HepG2 (cell line): ENCODE results near the gene GFPT2.

Source experiments
- KDM6A ChIP-seq: IDR thresholded peaks from 2 replicates; pipeline ENCODE4 v1.6.1; 2016; ENCODE audit warnings: low read depth
- NFE2L2 ChIP-seq: fragments of 150-350 bp; IDR thresholded peaks from 2 replicates; pipeline ENCODE4 v1.6.1; 2014; ENCODE audit warnings: low read length

DNA sequence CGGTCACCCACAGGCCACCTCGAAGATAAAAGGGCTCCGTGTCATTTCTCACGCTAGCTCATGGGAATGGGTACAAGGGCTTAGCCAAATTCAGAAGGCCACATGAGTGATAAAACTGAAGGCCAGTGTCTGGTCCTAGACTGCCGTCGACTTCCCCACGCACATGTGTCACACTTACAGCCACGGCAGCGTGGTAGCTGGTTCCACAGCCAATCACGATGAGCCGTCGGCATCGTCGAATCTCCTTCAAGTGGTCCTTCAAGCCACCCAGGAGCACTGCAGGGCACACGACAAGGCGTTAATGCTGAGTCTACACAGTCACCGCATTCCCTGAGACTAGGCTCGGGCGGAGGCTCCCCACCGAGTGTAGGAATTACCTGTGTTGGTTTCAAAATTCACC lies 36.5 kb downstream of the GFPT2 start:
- TF ChIP-seq NFE2L2 (no peak), KDM6A (CRISPR knock-in tag) (no peak)
